ENCODE results near the gene SAT1.

- TF ChIP-seq, protein P1, sequence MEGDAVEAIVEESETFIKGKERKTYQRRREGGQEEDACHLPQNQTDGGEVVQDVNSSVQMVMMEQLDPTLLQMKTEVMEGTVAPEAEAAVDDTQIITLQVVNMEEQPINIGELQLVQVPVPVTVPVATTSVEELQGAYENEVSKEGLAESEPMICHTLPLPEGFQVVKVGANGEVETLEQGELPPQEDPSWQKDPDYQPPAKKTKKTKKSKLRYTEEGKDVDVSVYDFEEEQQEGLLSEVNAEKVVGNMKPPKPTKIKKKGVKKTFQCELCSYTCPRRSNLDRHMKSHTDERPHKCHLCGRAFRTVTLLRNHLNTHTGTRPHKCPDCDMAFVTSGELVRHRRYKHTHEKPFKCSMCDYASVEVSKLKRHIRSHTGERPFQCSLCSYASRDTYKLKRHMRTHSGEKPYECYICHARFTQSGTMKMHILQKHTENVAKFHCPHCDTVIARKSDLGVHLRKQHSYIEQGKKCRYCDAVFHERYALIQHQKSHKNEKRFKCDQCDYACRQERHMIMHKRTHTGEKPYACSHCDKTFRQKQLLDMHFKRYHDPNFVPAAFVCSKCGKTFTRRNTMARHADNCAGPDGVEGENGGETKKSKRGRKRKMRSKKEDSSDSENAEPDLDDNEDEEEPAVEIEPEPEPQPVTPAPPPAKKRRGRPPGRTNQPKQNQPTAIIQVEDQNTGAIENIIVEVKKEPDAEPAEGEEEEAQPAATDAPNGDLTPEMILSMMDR (IDR thresholded peaks at IDR 0.05; ENCODE audit: poor library complexity): no peak
- TF ChIP-seq EZH2phosphoT487 (IDR thresholded peaks at IDR 0.05; ENCODE audit: low read depth, severe bottlenecking, unreplicated experiment): no peak
Measured at GRCh38 chrX:23782455-23782854, 518 bp upstream of the SAT1 start.

Measured in hepatocyte (in vitro differentiated cells).